Measurements from ENCODE around the gene HIGD1B. TPM values are rescaled to one million over a fixed set of nuclear protein-coding genes. Genes with fewer than 3 reads are reported as not detected.

HIGD1B gene
- total RNA-seq, 2 donors from 2014 or later: 9.6 TPM; not detected in 1

DNA sequence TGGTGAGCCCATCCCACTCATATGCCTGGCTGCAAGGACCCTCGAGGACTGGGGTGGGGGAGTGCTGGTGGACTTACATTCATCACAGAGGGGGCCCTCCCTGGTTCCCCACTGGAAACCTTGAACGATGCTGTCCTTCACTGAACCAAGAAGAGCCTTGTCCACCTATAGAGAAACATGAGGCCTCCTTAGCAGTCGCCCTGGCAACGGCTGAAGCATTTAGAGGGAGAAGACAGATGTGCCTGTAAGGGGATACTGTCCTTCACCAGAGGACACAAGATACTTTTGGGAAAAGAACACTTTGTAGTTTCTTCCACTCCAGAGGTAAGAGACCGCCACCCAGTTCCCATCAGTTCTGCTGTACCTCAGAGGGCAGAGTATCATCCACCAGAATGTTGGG is 6.5 kb downstream of the HIGD1B start:
- Histone ChIP-seq H3K4me3 (no peak overlapping the region), H3K9me3 (no peaks in the 10 kb centered on the region), H3K27me3 (no peaks in the 10 kb centered on the region), H3K36me3 (replicated peaks in 1 of 2; ENCODE audit: insufficient read depth in 1 of 2, low read depth in 2 of 2) (peaks cover 22 to 40% of the 10 kb centered on the region in 2 donors), H3K4me1 (no peaks in the 10 kb centered on the region), H3K27ac (no peak overlapping the region)
- DNase-seq (no peak), ATAC-seq (no peak)
- 86% methylated on average over 5 of the region's 5 CpGs; no CpG with 5 or more reads in 1 of the 2 donors for WGBS, 2 donors
- intact Hi-C loops (cut with DNase I): no loop called here
- TF ChIP-seq POLR2A (IDR thresholded peaks at IDR 0.05): no peak
- TF ChIP-seq, protein P1, sequence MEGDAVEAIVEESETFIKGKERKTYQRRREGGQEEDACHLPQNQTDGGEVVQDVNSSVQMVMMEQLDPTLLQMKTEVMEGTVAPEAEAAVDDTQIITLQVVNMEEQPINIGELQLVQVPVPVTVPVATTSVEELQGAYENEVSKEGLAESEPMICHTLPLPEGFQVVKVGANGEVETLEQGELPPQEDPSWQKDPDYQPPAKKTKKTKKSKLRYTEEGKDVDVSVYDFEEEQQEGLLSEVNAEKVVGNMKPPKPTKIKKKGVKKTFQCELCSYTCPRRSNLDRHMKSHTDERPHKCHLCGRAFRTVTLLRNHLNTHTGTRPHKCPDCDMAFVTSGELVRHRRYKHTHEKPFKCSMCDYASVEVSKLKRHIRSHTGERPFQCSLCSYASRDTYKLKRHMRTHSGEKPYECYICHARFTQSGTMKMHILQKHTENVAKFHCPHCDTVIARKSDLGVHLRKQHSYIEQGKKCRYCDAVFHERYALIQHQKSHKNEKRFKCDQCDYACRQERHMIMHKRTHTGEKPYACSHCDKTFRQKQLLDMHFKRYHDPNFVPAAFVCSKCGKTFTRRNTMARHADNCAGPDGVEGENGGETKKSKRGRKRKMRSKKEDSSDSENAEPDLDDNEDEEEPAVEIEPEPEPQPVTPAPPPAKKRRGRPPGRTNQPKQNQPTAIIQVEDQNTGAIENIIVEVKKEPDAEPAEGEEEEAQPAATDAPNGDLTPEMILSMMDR (IDR thresholded peaks at IDR 0.05): no peak

DNA sequence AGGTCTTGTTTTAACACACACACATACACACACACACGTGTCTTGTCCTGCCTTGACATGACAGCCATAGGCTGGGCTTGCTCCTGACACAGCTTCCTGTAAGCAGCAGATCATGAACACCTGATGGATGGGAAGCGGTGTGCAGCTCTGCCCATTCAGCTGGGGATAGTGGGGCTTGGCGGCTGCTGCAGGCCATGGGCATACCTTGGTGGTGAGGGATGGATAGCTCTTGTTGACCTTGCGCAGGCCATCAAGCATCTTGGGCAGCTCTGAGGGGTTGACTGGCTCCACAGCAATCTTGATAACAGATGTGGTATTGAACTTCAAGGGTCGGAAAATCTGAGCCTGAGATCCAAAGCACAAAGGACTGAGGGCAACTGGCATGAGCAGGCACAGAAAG is 12.0 kb downstream of the HIGD1B start:
- ATAC-seq: no peak
- H3K27ac ChIP-seq: no peak overlapping the region
- no peaks in the 10 kb centered on the region for H3K9me3 ChIP-seq
- 83 to 93% methylated on average over 3 to 5 of the region's 5 CpGs for WGBS, 2 donors
- DNase-seq: no peak
- H3K4me3 ChIP-seq: no peak overlapping the region
- H3K4me1 ChIP-seq: no peaks in the 10 kb centered on the region
- no peak for TF ChIP-seq POLR2A (IDR thresholded peaks at IDR 0.05)
- TF ChIP-seq, protein P1 (IDR thresholded peaks at IDR 0.05): no peak
- H3K36me3 ChIP-seq (replicated peaks in 1 of 2; ENCODE audit: insufficient read depth in 1 of 2, low read depth in 2 of 2): peaks cover 12 to 51% of the 10 kb centered on the region in 2 donors
- no peaks in the 10 kb centered on the region for H3K27me3 ChIP-seq
- intact Hi-C loops (cut with DNase I): loop anchor here (5.0 kb wide), 1 partner anchor 77 kb away; no protein-coding TSS in a partner anchor

DNA sequence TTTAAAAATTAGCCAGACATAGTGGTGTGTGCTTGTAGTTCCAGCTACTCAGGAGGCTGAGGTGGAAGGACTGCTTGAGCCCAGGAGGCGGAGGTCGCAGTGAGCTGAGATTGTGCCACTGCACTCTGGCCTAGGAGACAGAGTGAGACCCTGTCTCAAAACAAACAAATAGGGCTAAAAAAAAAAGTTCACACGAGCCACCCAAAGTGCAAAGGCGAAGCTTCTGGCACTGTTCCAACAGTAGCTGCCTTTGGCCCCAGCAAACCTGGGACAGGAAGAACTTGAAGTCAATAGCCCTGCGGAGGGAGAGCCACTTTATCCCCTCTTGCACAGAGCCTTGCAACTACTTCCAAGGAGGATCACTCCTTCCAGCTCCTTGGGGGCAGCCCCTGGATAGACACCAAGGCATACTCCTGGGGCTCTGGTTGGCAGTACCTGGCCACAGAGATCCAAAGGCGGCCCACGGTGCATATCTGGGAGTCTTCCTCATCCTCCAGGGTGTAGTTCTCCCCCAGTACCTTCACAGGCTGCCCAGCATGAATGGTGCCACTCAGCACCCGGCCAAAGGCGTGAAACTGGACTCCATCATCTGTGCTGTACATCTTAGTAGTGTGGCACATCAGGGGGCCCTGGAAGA is 14.7 kb downstream of the HIGD1B start:
- intact Hi-C loops (cut with DNase I): loop anchor here (5.0 kb wide), 1 partner anchor 80 kb away; no protein-coding TSS in a partner anchor
- WGBS, 2 donors: 89 to 90% methylated on average over 7 to 9 of the region's 9 CpGs

DNA sequence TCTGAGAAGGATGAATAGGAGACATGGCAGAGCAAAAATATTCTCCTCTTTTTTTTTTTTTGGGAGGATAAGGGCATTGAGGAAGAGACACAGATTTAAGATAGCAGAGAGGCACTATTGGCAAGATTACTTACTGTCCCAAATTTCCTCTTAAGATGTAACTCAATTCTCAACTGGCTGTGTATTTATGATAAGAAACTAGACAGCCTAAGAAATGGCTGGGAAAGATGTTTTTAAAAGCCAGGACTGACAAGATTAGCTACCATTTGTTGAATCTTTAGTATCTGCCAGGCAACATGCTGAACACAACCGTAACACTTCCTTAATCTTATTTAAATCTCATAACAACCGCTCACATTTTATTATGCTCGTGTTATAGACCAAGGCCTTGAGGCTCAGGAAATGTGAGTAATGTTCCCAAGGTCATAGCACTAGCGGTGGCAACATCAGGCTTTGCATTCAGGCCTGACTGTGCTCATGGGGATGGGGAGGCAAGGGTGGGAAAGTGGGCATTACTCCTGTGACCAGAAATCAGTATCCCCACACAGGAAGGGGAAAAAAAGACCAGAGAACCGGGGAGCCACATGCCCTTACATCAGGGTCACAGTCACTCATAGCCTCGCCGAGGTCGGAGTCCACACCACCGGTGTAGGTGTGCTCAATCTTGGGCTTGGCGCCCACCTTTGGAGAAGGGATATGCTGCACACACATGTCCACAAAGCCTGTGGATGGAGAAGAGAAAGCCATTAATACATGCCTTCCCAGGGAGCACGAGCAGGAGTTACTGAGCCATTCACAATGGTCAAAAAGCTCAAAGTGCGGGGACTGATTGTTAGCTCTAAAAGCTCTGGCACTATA is 15.6 kb downstream of the HIGD1B start:
- Histone ChIP-seq H3K27ac (no peak overlapping the region), H3K36me3 (replicated peaks in 1 of 2; ENCODE audit: insufficient read depth in 1 of 2, low read depth in 2 of 2) (peaks cover 3 to 41% of the 10 kb centered on the region in 2 donors), H3K4me3 (no peak overlapping the region), H3K9me3 (no peaks in the 10 kb centered on the region), H3K27me3 (no peaks in the 10 kb centered on the region), H3K4me1 (no peaks in the 10 kb centered on the region)
- TF ChIP-seq POLR2A (IDR thresholded peaks at IDR 0.05): no peak
- TF ChIP-seq, protein P1 (IDR thresholded peaks at IDR 0.05): no peak
- 80 to 86% methylated on average over 12 of the region's 12 CpGs for WGBS, 2 donors
- intact Hi-C loops (cut with DNase I): loop anchor here (5.0 kb wide), 1 partner anchor 81 kb away; no protein-coding TSS in a partner anchor
- no peak for DNase-seq
- ATAC-seq: no peak

More for the DNA sequence above, 14.7 kb downstream of the HIGD1B start:
- H3K27me3 ChIP-seq: no peaks in the 10 kb centered on the region
- no peaks in the 10 kb centered on the region for H3K9me3 ChIP-seq
- H3K4me1 ChIP-seq: no peaks in the 10 kb centered on the region
- DNase-seq (no peak), ATAC-seq (no peak)
- no peak overlapping the region for H3K4me3 ChIP-seq
- peaks cover 3 to 43% of the 10 kb centered on the region in 2 donors for H3K36me3 ChIP-seq (replicated peaks in 1 of 2; ENCODE audit: insufficient read depth in 1 of 2, low read depth in 2 of 2)
- H3K27ac ChIP-seq: no peak overlapping the region
- TF ChIP-seq, protein P1 (IDR thresholded peaks at IDR 0.05): no peak
- TF ChIP-seq POLR2A (IDR thresholded peaks at IDR 0.05): no peak

All from body of pancreas (tissue), 4 donors.